Neural progenitor cell (in vitro differentiated cells): ENCODE data around the gene FLT4.

Experiments
- EZH2 ChIP-seq: fragments of 200-600 bp; sonication (generic); IDR thresholded peaks from 2 replicates; pipeline ENCODE4 v1.6.1; 2017; ENCODE audit warnings: antibody characterized with exemption, mild to moderate bottlenecking, moderate library complexity
- EZH2phosphoT487 ChIP-seq: fragments of 200-600 bp; sonication (generic); IDR thresholded peaks from 2 replicates; pipeline ENCODE4 v1.6.1; 2017; ENCODE audit warnings: antibody characterized with exemption
- TF ChIP-seq, protein P1 (sequence below): fragments of 200-600 bp; sonication (generic); IDR thresholded peaks from 2 replicates; pipeline ENCODE4 v1.5.1; 2017; ENCODE audit warnings: antibody characterized with exemption, mild to moderate bottlenecking

DNA sequence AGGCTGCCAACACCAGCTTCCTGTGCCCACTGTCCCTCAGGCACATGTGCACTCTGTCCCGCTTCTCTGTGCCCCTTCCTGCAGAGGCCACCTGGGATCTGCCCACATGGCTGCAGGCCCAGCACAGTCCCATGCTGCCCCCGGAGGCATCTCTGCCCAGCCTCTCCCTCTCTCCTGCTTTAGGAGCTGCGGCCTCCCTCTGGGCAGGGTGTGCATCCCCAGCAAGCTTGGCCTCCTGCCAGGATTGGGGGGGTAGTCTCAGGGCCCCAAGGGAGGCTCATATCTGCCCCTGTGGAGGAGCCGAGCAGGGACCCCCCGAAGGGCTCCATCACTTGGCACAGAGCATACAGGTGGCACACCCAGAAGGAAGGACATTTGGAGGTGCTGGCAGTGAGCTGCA is 24.8 kb downstream of the FLT4 start:
- TF ChIP-seq, protein P1, sequence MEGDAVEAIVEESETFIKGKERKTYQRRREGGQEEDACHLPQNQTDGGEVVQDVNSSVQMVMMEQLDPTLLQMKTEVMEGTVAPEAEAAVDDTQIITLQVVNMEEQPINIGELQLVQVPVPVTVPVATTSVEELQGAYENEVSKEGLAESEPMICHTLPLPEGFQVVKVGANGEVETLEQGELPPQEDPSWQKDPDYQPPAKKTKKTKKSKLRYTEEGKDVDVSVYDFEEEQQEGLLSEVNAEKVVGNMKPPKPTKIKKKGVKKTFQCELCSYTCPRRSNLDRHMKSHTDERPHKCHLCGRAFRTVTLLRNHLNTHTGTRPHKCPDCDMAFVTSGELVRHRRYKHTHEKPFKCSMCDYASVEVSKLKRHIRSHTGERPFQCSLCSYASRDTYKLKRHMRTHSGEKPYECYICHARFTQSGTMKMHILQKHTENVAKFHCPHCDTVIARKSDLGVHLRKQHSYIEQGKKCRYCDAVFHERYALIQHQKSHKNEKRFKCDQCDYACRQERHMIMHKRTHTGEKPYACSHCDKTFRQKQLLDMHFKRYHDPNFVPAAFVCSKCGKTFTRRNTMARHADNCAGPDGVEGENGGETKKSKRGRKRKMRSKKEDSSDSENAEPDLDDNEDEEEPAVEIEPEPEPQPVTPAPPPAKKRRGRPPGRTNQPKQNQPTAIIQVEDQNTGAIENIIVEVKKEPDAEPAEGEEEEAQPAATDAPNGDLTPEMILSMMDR: no peak
- TF ChIP-seq EZH2: no peak
- no peak for TF ChIP-seq EZH2phosphoT487
